Activated CD8-positive, alpha-beta memory T cell treated with anti-CD3 and anti-CD28 coated beads, Interleukin-2, amount 50 U/mL, for 48 hours (primary cell): ENCODE data around the gene ZMYND19.
"Not testable (repeated sequence)": the region's sequence is repeated elsewhere in the genome, so short reads cannot be mapped to it uniquely, and the experiment has no call there.

ENCODE experiments used
- DNase-seq: peaks from one replicate; pipeline ENCODE4 v3.0.0-alpha.2; 2020

The ZMYND19 gene

GRCh38 chr9:137613738-137614523 is 23.6 kb upstream of the ZMYND19 start:
- DNase-seq = no peak

- DNase-seq = no peak
Observed at GRCh38 chr9:137613259-137613658, 22.9 kb upstream of the ZMYND19 start.

- no peak for DNase-seq
Observed at GRCh38 chr9:137612741-137613142, 22.4 kb upstream of the ZMYND19 start.

GRCh38 chr9:137611623-137612609 is 21.6 kb upstream of the ZMYND19 start:
- no peak for DNase-seq

GRCh38 chr9:137610944-137611343 is 20.6 kb upstream of the ZMYND19 start:
- DNase-seq = no peak

- DNase-seq = no peak
Observed at GRCh38 chr9:137607141-137607857, 17.0 kb upstream of the ZMYND19 start.

- DNase-seq = no peak
Observed at GRCh38 chr9:137606734-137607138, 16.4 kb upstream of the ZMYND19 start.

- no peak for DNase-seq
Observed at GRCh38 chr9:137606005-137606621, 15.8 kb upstream of the ZMYND19 start.

- peak; percentile 93 for DNase-seq
Observed at GRCh38 chr9:137605121-137606004, 15.1 kb upstream of the ZMYND19 start, which contains the start of gene ARRDC1. ARRDC1 (plus strand) TSS chr9:137605686; CDS start chr9:137605718, 32 bp downstream.

- no peak for DNase-seq
Observed at GRCh38 chr9:137604345-137605086, 14.2 kb upstream of the ZMYND19 start.

GRCh38 chr9:137603879-137604278 is 13.6 kb upstream of the ZMYND19 start:
- DNase-seq = no peak

- DNase-seq = no peak
Observed at GRCh38 chr9:137602661-137603060, 12.3 kb upstream of the ZMYND19 start.

- DNase-seq = no peak
Observed at GRCh38 chr9:137598943-137599342, 8.6 kb upstream of the ZMYND19 start.

GRCh38 chr9:137596577-137596976 is 6.3 kb upstream of the ZMYND19 start:
- DNase-seq = not testable (repeated sequence)

GRCh38 chr9:137593176-137593575 is 2.9 kb upstream of the ZMYND19 start:
- no peak for DNase-seq

GRCh38 chr9:137592767-137593166 is 2.5 kb upstream of the ZMYND19 start:
- no peak for DNase-seq

GRCh38 chr9:137590123-137590468 is 216 bp downstream of the ZMYND19 start:
- no peak for DNase-seq

- DNase-seq = no peak
Observed at GRCh38 chr9:137589441-137590122, 730 bp downstream of the ZMYND19 start.

- no peak for DNase-seq
Observed at GRCh38 chr9:137588891-137589290, 1.4 kb downstream of the ZMYND19 start.

GRCh38 chr9:137588311-137588710 is 2.0 kb downstream of the ZMYND19 start:
- DNase-seq = no peak
